Keratinocyte (primary cell): ENCODE results near the gene VWC2L. TPM values are rescaled to one million over a fixed set of nuclear protein-coding genes. Genes with fewer than 3 reads are reported as not detected.

Experiments used
- DNase-seq: peaks from one replicate; pipeline ENCODE4 v3.0.0-alpha.2; 2011; ENCODE audit warnings: low read depth, missing footprints, low spot score
- FAIRE-seq: peaks from 2 replicates; lab custom pipeline; 2011; peaks lifted over from hg19 to GRCh38; lab: Jason Lieb, UNC
- H2AFZ ChIP-seq: 2 replicates; pipeline ENCODE4 v1.6.0; 2012; ENCODE audit warnings: low read length, control low read depth, inconsistent platforms; ENCODE audit not compliant: control insufficient read depth
- H3K27ac ChIP-seq: 2 replicates; pipeline ENCODE4 v1.5.1; 2011; ENCODE audit warnings: low read length; ENCODE audit not compliant: control insufficient read depth, insufficient read depth
- H3K27me3 ChIP-seq: 3 replicates; pipeline ENCODE4 v1.6.0; 2011; ENCODE audit warnings: low read length; ENCODE audit not compliant: control insufficient read depth, insufficient read depth; ENCODE audit errors: extremely low read depth
- H3K36me3 ChIP-seq, 2 experiments: 2 replicates in 1 of 2; 3 replicates in 1 of 2; pipeline ENCODE4 v1.5.1; 2011; ENCODE audit warnings: low read length in 2 of 2, mild to moderate bottlenecking in 1 of 2; ENCODE audit not compliant: control insufficient read depth in 2 of 2, insufficient read depth in 2 of 2; ENCODE audit errors: extremely low read depth in 1 of 2
- H3K4me1 ChIP-seq: 3 replicates; pipeline ENCODE4 v1.5.1; 2011; ENCODE audit warnings: low read length; ENCODE audit not compliant: control insufficient read depth, insufficient read depth; ENCODE audit errors: extremely low read depth
- H3K4me2 ChIP-seq: 3 replicates; pipeline ENCODE4 v1.6.0; 2011; ENCODE audit warnings: low read depth, low read length; ENCODE audit not compliant: control insufficient read depth, insufficient read depth; ENCODE audit errors: extremely low read depth
- H3K4me3 ChIP-seq, 3 experiments: fragments of 200-600 bp in 1 of 3; sonication (generic) in 1 of 3; 2 replicates in 2 of 3; 3 replicates in 1 of 3; pipeline ENCODE4 v1.5.1; 2011 to 2016; ENCODE audit warnings: low read length in 3 of 3, mild to moderate bottlenecking in 3 of 3, control low read depth in 2 of 3, inconsistent platforms in 1 of 3, low read depth in 1 of 3, mixed read lengths in 1 of 3, mixed run types in 1 of 3, moderate library complexity in 1 of 3; ENCODE audit not compliant: control insufficient read depth in 2 of 3, insufficient read depth in 2 of 3; ENCODE audit errors: extremely low read depth in 1 of 3
- H3K79me2 ChIP-seq: 2 replicates; pipeline ENCODE4 v1.6.0; 2012; ENCODE audit warnings: low read length; ENCODE audit not compliant: control insufficient read depth, insufficient read depth
- H3K9ac ChIP-seq: 3 replicates; pipeline ENCODE4 v1.6.0; 2011; ENCODE audit warnings: low read length; ENCODE audit not compliant: control insufficient read depth, insufficient read depth; ENCODE audit errors: extremely low read depth
- H3K9me1 ChIP-seq: 3 replicates; pipeline ENCODE4 v1.6.0; 2011; ENCODE audit warnings: low read length; ENCODE audit not compliant: control insufficient read depth, insufficient read depth; ENCODE audit errors: extremely low read depth
- H3K9me3 ChIP-seq: 2 replicates; pipeline ENCODE4 v1.5.1; 2012; ENCODE audit warnings: low read depth, low read length; ENCODE audit not compliant: control insufficient read depth
- H4K20me1 ChIP-seq: 3 replicates; pipeline ENCODE4 v1.6.0; 2011; ENCODE audit warnings: low read length; ENCODE audit not compliant: control insufficient read depth, insufficient read depth; ENCODE audit errors: extremely low read depth
- CTCF ChIP-seq, 3 experiments: IDR thresholded peaks in 1 of 3; conservative IDR thresholded peaks in 1 of 3; optimal IDR thresholded peaks in 1 of 3; 2 replicates in 2 of 3; 3 replicates in 1 of 3; pipeline versions ENCODE3 to v1.5.1; 2011; ENCODE audit warnings: low read length in 3 of 3, mild to moderate bottlenecking in 3 of 3, moderate library complexity in 2 of 3, control low read depth in 1 of 3, inconsistent platforms in 1 of 3; ENCODE audit not compliant: insufficient read depth in 2 of 3; ENCODE audit errors: extremely low read depth in 1 of 3
- EZH2 ChIP-seq: IDR thresholded peaks from one replicate; pipeline ENCODE4 v1.6.1; 2012; ENCODE audit warnings: inconsistent platforms, mild to moderate bottlenecking, low read length, moderate library complexity
- dilution Hi-C: fragments of 300-500 bp; cut with MboI; formaldehyde crosslinking; loops from one replicate; pipeline ENCODE4 v1.7.0; 2020; ENCODE audit warnings: low sequenced_read_pairs; ENCODE audit not compliant: extremely low pct_ligation_motif_present
- polyA plus RNA-seq, 5 experiments: library from polyadenylated mRNA; depleted of rRNA in 3 of 5; stranded (reverse) in 3 of 5; stranded (forward) in 1 of 5; unstranded in 1 of 5; fragments of >200 nt; gene quantifications; 1 replicate in 1 of 5; 2 replicates in 3 of 5; 3 replicates in 1 of 5; pipeline versions ENCODE4 v1.2.1 to v1.2.3, GENCODE V29; 2011 to 2012; ENCODE audit warnings: missing spikeins in 2 of 5, low read depth in 1 of 5, low replicate concordance in 1 of 5

Gene VWC2L
- polyA plus RNA-seq, 1 donor (not counting 4 experiments of a cell fraction or from before 2014, with no cell fraction given) = not detected

- no peaks in the 10 kb centered on the region for H3K36me3 ChIP-seq
- H2AFZ ChIP-seq = no peak overlapping the region
- no peaks in the 10 kb centered on the region for H3K9me1 ChIP-seq
- H3K27me3 ChIP-seq = no peaks in the 10 kb centered on the region
- no peaks in the 10 kb centered on the region for H4K20me1 ChIP-seq
- H3K4me3 ChIP-seq = no peak overlapping the region
- H3K27ac ChIP-seq = no peak overlapping the region
- TF ChIP-seq EZH2 (no peak), CTCF (optimal IDR thresholded peaks at IDR 0.05 in 1 of 3, IDR thresholded peaks at IDR 0.05 in 1 of 3, conservative IDR thresholded peaks at IDR 0.05 in 1 of 3; ENCODE audit: extremely low read depth in 1 of 3, insufficient read depth in 2 of 3, low read length in 3 of 3) (no peak)
- dilution Hi-C loops = no loop called here
- DNase-seq = no peak
- H3K4me1 ChIP-seq = no peaks in the 10 kb centered on the region
- no peak overlapping the region for H3K9ac ChIP-seq
- FAIRE-seq = no peak
- H3K4me2 ChIP-seq = no peak overlapping the region
- H3K9me3 ChIP-seq = no peaks in the 10 kb centered on the region
- H3K79me2 ChIP-seq = no peaks in the 10 kb centered on the region
These were observed 200.2 kb downstream of the VWC2L start for GRCh38 chr2:214611015-214611414.

- H3K4me3 ChIP-seq = no peak overlapping the region
- no peaks in the 10 kb centered on the region for H3K4me1 ChIP-seq
- H3K27me3 ChIP-seq = no peaks in the 10 kb centered on the region
- H3K9me1 ChIP-seq = no peaks in the 10 kb centered on the region
- H2AFZ ChIP-seq = no peak overlapping the region
- H3K4me2 ChIP-seq = no peak overlapping the region
- no peaks in the 10 kb centered on the region for H3K36me3 ChIP-seq
- H3K9ac ChIP-seq = no peak overlapping the region
- no peaks in the 10 kb centered on the region for H3K79me2 ChIP-seq
- no peak overlapping the region for H3K27ac ChIP-seq
- DNase-seq = no peak
- H4K20me1 ChIP-seq = no peaks in the 10 kb centered on the region
- TF ChIP-seq CTCF (optimal IDR thresholded peaks at IDR 0.05 in 1 of 3, IDR thresholded peaks at IDR 0.05 in 1 of 3, conservative IDR thresholded peaks at IDR 0.05 in 1 of 3; ENCODE audit: extremely low read depth in 1 of 3, insufficient read depth in 2 of 3, low read length in 3 of 3) (no peak), EZH2 (no peak)
- no peaks in the 10 kb centered on the region for H3K9me3 ChIP-seq
- dilution Hi-C loops = no loop called here
- FAIRE-seq = no peak
These were observed 213.4 kb downstream of the VWC2L start for GRCh38 chr2:214624166-214624760.
